ENCODE data around the gene LTBP1.

Gene LTBP1

DNA sequence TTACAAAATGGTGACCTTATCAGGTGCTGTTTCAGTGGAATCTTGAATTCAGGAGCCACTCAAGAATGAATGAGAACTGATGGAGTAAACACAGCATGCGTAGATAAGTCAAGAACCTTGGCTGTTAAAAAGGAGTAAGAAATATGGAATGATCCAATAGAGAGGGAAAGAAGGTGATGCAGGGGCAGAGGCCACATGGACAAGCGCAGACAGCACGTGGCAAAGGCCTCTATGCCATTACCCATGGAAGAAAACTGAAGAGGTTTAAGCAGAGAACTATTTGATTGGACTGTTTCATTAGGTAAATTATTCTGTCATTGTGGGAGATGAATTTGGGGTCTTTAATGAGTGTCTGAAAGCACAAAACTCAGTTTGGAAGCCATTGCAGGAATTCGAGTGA is 387.3 kb downstream of the LTBP1 start:
- no peaks in the 10 kb centered on the region for H3K27me3 ChIP-seq (replicated peaks; ENCODE audit: control insufficient read depth, insufficient read depth, low read length)
- TF ChIP-seq, protein P1, sequence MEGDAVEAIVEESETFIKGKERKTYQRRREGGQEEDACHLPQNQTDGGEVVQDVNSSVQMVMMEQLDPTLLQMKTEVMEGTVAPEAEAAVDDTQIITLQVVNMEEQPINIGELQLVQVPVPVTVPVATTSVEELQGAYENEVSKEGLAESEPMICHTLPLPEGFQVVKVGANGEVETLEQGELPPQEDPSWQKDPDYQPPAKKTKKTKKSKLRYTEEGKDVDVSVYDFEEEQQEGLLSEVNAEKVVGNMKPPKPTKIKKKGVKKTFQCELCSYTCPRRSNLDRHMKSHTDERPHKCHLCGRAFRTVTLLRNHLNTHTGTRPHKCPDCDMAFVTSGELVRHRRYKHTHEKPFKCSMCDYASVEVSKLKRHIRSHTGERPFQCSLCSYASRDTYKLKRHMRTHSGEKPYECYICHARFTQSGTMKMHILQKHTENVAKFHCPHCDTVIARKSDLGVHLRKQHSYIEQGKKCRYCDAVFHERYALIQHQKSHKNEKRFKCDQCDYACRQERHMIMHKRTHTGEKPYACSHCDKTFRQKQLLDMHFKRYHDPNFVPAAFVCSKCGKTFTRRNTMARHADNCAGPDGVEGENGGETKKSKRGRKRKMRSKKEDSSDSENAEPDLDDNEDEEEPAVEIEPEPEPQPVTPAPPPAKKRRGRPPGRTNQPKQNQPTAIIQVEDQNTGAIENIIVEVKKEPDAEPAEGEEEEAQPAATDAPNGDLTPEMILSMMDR (IDR thresholded peaks at IDR 0.05; ENCODE audit: insufficient read depth, low read length, poor library complexity, severe bottlenecking), result no peak
- no peaks in the 10 kb centered on the region for H3K36me3 ChIP-seq (ENCODE audit: control insufficient read depth, insufficient read depth, low read length)
- no peak for DNase-seq (ENCODE audit: extremely low read depth, insufficient read length)
- H3K4me3 ChIP-seq (replicated peaks; ENCODE audit: low read depth, low read length), result no peak overlapping the region

DNA sequence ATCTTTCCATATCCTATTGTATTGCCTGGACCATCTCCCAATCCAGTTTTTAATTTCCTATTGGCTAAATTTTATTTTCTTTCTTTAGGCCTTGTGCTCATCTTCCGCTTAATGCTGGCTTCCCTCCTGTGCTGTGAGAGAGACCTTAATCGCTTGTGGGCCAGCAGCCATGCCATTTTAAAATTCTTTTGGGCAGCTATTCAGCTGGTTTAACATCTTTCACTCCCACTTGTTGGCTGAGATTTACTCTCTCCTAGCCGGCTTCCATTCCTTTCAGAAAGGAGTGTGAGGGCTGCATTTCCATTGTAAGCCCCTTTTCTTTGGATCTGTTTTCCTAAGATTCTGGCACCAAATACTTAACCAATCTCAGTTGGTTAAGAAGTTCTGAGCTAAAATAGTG is 388.8 kb downstream of the LTBP1 start:
- TF ChIP-seq, protein P1 (IDR thresholded peaks at IDR 0.05; ENCODE audit: insufficient read depth, low read length, poor library complexity, severe bottlenecking), result no peak
- 0 out of 2 replicates have a peak, but pooled peaks cover 1% of the 10 kb centered on the region for H3K27me3 ChIP-seq (replicated peaks; ENCODE audit: control insufficient read depth, insufficient read depth, low read length)
- DNase-seq (ENCODE audit: extremely low read depth, insufficient read length), result no peak
- H3K4me3 ChIP-seq (replicated peaks; ENCODE audit: low read depth, low read length), result no peak overlapping the region
- no peaks in the 10 kb centered on the region for H3K36me3 ChIP-seq (ENCODE audit: control insufficient read depth, insufficient read depth, low read length)

DNA sequence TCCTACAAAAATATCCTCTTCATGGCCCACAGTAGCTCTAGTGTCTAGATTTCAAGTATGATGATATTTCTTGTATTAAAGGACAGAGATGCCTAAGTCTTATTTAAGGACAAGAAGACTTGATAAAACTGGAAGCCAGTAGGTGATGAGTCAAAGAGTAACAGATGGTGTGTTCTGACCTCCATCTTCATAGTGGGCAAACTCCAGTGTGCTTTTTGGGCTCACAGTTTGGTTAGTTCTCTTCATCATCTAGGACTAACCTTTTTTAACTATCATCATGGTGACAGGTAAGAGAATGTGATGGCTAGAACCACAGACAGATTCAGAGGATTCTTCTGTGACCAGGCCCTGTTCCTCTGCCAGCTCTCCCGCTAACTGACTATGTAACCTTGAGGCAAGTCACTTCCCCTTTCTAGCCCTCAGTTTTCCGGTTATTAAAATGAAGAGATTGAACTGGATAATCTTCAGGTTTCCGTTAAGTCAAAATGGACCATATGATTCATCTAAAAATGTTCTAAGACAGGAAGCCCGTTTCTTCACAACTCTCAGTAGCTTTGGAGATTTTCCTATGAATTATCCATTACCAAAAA is 389.4 kb downstream of the LTBP1 start:
- no peak overlapping the region for H3K4me3 ChIP-seq (replicated peaks; ENCODE audit: low read depth, low read length)

DNA sequence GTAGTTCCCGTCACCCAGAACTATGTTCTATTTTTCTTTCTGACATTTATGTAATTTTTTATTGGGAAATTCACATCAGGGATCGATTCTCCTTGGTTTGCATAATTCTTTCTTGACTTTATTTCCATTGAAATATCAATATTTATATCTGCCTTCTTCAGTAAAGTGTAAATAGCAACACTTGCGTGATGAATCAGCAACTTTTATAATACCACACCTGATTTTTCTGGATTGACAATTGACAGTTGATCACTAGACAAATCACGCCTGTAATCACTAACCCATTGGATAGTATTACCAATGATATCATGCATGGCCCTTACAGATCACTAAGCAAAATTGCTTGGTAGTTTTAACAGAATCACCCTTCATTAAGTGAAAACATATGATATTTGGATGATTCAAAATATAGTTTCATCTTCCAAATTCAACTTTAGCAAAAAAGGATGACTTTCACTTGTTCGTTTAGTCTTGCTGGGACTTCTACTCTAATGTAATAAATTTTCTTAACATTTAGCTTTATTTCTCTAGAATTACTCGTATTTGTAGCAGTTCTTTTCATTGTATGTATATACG is 390.7 kb downstream of the LTBP1 start:
- no peaks in the 10 kb centered on the region for H3K36me3 ChIP-seq (ENCODE audit: control insufficient read depth, insufficient read depth, low read length)
- no peak for DNase-seq (ENCODE audit: extremely low read depth, insufficient read length)
- H3K27me3 ChIP-seq (replicated peaks; ENCODE audit: control insufficient read depth, insufficient read depth, low read length), result 0 out of 2 replicates have a peak, but pooled peaks cover 1% of the 10 kb centered on the region
- H3K4me3 ChIP-seq (replicated peaks; ENCODE audit: low read depth, low read length), result no peak overlapping the region
- TF ChIP-seq, protein P1 (IDR thresholded peaks at IDR 0.05; ENCODE audit: insufficient read depth, low read length, poor library complexity, severe bottlenecking), result no peak

More for the DNA sequence above, 389.4 kb downstream of the LTBP1 start:
- 0 out of 2 replicates have a peak, but pooled peaks cover 1% of the 10 kb centered on the region for H3K27me3 ChIP-seq (replicated peaks; ENCODE audit: control insufficient read depth, insufficient read depth, low read length)
- TF ChIP-seq, protein P1 (IDR thresholded peaks at IDR 0.05; ENCODE audit: insufficient read depth, low read length, poor library complexity, severe bottlenecking), result no peak
- H3K36me3 ChIP-seq (ENCODE audit: control insufficient read depth, insufficient read depth, low read length), result no peaks in the 10 kb centered on the region
- DNase-seq (ENCODE audit: extremely low read depth, insufficient read length), result no peak

DNA sequence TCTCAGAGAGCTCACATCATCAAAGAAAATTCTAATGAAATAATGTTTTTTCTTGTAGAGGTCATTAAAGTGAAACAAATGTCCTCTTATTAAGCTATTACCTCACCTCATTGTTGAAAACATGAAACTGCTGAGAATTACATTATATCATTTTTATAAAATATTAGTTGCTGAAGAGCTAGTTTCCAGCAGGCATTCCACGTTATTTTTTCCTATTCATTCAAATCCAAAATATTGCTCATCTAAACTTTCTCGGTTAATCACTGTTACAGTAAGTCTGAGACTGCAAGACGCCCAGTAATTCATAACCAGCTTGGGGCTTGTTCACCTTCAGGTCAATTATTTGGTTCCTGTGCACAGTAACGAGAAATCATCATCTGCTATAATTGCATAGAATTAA is 391.2 kb downstream of the LTBP1 start:
- H3K36me3 ChIP-seq (ENCODE audit: control insufficient read depth, insufficient read depth, low read length), result no peaks in the 10 kb centered on the region
- TF ChIP-seq, protein P1 (IDR thresholded peaks at IDR 0.05; ENCODE audit: insufficient read depth, low read length, poor library complexity, severe bottlenecking), result no peak
- H3K27me3 ChIP-seq (replicated peaks; ENCODE audit: control insufficient read depth, insufficient read depth, low read length), result 0 out of 2 replicates have a peak, but pooled peaks cover 1% of the 10 kb centered on the region
- H3K4me3 ChIP-seq (replicated peaks; ENCODE audit: low read depth, low read length), result no peak overlapping the region
- DNase-seq (ENCODE audit: extremely low read depth, insufficient read length), result no peak

All from GM06990 (cell line).